ENCODE results near the gene GJD2.

GJD2 gene

DNA sequence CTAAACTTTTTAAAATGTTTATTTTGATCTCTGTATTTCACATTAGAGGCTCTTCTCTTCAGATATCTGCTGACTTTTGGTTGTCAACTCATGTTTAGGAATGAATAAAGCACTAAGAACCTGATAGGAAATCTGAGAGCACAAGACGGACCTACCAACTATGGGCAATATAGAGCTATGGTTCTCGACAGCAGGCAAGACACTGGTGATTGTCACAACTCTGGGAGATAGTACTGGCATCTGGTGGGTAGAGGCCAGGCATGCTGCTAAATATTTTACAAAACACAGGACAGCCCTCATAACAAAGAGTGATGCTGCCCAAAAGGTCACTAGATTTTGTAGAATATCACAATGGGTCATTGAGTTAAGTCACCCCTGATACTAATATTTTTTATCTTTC is 17.5 kb upstream of the GJD2 start:
- DNase-seq = no peak

DNA sequence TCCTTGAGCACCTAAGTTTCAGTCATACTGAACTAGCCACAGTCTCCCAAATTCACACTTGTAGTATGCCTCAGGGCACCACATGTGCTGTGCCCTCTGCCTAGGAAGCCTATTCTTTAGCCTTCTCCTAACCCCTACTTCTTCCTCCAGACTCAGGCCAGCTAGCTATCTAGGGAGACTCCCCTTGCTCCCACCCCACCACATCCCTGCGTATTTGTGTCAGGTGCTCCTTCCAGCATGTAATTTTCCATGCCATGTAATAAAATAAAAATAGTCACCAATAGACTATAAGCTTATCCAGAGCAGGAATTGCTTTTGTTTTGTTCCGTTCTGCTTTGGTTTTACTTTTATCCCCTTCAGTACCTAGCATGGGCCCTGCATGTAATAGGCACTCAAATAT is 14.9 kb upstream of the GJD2 start:
- DNase-seq = no peak

DNA sequence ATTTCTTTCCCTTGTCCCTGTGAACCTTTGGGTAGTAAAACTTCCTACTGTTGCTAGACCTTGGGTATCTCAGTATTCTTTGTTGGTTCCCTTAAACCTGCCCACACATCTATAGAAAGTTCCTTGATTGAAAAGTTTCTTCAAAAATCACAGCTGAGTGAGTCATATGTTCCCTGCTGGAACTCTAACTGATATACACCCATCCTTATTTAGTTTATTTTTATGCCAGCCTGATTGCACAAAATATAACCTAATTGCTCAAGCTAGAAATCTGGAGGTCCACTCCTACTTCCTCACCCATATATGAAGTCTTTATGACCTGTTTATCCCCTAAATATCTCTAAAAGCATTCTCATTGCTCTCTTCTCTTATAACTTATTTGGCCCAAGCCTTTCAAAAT is 13.7 kb upstream of the GJD2 start:
- DNase-seq = no peak

DNA sequence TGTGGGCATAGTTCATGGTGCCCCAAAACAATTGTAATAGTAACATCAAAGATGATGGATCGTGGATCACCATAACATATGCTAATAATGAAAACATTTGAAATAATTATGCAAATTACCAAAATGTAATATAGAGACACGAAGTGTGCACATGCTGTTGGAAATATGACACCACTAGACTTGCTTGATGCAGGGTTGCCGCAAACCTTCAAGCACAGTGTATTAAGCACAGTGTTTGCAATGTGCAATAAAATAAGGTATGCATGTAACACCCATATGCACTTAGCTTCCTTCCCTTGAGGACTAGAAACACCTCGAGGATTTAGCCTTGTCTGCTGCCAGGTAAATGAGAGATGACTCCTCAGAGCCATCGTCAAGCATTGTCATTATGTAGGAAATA is 10.9 kb upstream of the GJD2 start:
- no peak for DNase-seq

DNA sequence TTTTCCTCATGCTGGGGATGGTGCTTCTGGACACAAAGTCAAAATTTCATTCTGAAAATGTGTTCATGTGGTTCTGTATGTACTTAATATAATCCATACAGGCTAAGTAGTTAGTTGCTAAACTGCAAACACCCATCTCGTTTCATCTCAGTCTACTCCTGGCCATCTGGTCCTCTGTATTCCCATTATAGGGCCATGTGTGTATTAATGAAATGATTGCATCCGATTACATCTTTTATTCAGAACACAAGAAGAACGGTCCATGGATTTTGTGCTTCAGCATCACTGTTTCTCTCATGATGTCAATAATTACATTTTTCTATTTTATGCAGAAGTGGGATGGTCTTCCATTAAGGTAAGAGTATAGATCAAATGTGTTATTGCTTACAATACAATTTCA is 6.1 kb upstream of the GJD2 start:
- DNase-seq = no peak

DNA sequence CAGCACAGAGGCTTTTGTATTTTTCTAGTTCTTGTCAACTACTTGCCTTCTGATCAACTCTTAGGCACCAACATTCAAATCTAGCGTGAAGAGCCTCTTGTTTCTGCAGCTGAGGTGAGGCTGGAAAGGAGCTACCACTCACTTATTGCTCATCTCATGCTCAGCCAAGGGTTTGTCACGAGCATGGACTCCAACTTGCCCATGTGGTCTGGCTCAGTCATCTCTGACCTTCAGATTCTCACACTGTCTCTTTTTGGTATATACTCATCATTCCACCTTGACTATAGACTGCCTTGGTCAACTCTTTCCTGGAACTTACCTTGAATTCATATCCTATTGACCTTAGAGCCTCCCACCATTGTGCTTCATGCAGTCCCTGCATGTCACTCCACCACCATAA is 5.2 kb upstream of the GJD2 start:
- no peak for DNase-seq

DNA sequence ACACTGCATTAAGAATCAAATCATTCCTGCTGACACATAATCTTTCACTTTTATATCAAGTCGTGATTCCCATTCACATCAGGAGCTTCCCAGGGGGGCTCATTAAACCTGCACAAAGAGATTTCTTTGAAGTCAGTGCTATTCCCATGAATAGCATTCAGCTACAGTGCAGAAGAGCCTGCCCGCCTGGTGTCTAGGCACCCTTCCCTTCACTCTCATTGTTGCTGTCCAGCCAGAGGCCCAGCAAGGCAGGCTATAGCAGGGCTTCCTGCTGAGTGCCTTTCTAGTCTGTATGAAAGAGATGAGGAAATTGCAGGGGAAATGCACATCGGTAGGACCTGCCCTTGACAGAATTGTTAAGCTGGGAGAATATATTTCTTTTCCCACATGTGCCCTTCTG is 4.5 kb upstream of the GJD2 start:
- DNase-seq = no peak

DNA sequence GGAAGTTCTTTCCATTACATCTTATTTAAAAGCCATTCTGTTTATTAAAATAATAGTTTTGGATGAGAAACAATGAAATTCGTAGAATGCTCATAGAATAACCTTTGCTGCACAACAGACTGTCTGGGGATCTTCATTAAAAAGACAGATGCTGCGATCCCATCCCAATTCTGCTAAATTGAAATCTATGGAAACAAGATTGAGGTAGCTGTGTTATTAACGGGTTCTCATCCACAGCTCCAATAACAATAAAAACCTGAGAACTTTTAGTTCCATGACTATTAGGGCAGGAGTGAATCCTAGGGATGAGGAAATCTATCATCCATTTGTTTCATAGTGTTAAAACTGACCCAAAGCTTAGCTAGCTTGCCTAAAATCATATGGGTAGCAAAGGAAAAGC is 2.5 kb upstream of the GJD2 start:
- DNase-seq = no peak

DNA sequence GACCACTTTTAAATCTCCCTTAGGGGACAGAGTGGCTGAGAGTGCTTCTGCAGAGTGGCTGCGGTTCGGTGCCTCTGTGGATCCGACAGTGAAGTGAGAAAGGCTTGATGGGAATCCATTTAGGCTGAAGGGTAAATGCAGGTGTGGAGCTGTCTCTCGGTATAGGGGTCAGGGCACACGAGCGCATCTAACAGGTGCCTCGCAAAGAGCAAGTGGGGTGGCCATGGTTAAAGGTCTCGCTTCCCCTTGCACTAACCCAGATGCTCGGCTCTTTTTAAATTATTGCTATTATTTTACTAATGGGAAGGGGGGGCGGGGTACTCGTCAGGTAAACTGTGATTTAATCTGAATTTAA is 598 bp upstream of the GJD2 start:
- no peak for DNase-seq

DNA sequence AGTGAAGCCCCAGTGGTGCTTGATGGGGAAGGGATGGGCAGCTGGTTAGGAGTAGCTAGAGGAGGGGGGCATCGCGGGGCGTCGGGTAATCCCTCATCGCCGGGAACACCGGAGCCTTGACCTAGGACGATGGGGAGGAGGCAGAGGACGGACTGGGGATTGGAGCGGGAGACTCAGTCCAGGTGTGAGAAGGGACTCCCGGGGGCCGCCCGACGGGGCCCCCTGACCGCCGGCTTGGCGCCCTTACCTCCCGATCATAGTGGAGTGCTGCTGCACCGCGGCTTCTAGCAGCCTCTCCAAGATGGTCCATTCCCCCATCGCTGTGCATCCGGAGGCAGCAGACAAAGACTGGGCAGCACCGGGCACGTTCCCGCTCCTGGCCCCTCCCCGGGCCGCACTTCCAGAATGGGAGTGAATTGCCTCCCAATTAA is 612 bp downstream of the GJD2 start:
- DNase-seq = no peak

DNA sequence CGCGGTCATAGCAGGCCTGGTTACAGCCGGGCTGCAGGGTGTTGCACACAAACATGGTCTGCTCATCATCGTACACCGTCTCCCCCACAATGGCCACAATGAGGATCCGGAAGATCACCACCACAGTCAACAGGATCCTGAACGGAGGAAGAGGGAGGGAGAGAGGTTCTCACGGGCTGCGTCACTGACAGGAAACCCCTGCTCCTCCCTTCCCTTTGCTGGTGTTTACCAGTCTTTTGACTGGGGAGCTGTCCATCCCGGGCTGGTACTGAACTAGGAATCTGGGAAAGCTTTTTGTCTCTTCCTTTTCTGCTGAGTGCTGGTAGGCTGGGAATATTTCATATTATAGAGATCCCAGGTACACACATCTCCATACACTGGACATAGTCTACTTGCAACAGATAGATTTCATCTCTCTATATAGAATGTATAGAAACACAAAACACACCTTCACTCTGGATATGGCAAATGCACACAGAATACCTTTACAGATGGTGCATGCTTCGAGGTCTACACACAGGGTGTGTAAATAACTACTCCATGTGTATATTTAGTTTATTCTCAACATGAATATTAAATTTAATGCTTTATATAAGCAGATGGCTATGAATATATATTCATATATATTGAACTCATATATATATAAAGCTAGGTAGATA is 1.4 kb downstream of the GJD2 start:
- DNase-seq = peak; percentile 0 to 8

DNA sequence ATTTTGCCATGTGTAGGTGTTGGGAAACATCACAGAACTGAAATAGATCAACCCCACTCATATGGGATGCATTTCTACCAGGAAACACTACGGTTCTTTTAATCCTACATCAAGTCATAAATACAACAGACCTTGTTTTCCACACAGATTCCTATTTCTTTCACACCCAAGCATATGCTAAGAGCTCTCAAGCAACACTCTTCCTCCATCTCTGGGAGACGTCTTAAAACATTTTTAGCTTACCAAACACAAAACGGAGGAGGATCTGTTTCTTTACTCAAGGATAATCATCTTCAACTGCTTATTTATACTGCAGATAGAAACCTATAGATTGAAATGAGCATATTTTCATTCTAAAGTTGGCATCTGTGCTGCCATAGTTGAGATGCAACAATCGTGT is 5.1 kb downstream of the GJD2 start:
- DNase-seq = no peak

DNA sequence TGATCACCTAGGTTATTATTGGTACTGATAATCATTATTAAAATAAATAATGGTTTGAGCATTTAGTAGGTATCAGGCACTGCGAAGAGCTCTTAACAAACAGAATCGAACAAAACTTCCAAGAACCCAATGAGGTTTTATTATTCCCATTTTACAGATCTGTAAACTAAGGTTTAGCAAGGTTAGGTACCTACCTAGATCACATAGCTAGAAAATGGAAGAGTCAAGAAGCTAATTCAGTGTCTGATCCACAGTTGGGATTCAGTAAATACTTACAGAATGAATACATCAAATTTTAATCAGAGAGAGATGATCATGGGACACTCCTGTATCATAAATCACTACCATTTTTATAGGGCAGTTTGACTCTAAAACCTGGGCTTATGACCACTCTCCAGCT is 15.5 kb downstream of the GJD2 start:
- no peak for DNase-seq

DNA sequence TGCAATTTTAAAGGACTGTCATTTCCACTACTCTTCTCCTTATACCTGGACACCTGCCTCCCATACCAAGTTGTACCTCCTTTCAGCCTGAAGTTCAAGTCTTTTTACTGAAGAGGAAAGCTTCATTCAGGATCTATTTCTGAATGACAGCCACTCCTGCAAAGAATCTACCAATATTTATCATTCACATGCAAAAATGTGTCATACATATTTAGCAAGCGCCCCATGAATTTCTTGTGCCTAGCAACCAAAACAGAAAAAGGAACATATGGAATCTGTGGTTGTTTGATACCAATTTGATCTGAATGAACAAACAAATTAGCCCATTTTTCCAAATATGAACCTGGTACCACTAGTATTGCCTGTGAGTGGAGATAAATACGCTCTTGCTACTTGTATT is 16.8 kb downstream of the GJD2 start:
- no peak for DNase-seq

DNA sequence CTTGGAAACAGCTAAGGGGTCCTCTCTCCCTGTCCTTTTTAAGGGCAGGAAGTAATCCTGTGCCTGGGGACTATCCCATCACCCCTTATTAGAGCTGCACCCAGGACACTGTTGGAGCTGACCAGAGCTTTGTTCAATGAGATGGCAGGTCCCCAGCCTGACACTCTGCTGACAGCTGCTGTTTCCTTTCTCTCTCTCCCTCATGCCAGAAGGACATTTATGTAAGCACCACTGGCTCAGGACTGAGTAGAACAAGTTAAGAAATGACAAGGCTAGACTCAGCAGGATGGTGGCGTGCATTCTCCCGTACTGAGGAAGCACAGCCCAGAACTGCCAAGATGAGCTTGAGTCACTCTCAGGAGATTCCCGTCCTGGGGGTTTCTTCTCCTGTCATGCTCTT is 17.3 kb downstream of the GJD2 start:
- DNase-seq = no peak

DNA sequence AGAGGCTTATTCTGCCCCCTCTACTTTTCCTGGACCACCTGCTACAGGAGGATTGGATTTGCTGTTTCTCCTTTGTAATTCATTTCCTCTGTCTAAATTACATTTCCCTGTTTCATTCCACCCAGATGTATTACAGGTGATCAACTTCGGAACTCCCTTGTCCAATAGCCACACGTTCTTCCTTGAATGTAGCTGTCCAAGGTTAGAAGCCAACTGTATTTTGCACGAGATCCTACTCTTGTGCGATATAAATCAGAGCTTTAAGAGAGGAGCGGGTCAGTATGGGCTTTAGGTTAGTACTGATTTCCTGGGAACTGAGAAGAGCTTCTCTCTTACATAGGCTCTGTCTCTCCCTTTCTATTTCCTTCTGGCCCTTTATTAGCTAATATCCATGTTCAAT is 20.5 kb downstream of the GJD2 start:
- DNase-seq = no peak

DNA sequence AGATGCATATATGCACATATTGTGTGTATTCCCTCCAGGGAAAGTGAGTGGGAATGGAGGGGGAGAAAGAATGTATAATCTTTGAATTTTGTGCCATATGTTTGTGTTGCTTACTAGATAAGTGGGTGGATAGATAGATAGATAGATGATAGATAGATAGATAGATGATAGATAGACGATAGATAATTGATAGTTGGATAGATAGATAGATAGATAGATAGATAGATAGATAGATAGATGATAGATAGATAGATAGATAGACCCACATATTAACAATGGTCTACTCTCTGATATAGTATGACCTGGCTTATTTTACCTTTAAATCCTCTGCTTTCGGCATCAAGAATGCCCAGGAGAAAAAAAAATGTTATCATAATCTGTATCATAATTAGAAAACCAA is 21.2 kb downstream of the GJD2 start:
- DNase-seq = no peak

DNA sequence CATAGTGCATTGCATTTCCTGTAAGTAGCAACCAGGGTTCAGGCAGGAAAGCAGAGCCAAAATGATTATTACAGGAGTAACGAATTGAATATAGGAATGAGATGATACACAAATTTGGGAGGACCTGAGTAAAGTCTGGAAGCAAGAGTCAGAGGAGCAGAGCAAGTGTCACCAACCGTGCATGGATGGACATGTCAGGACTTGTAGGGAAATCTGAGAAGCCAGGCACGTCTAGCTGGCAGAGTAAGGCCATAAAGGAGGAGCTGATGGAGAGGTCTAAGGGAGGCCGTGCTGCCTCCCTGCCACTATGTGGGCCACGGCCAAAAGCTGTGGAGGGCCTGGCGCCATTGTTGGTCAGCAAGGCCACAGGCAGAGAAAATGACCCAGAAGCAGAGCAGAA is 22.4 kb downstream of the GJD2 start:
- no peak for DNase-seq

DNA sequence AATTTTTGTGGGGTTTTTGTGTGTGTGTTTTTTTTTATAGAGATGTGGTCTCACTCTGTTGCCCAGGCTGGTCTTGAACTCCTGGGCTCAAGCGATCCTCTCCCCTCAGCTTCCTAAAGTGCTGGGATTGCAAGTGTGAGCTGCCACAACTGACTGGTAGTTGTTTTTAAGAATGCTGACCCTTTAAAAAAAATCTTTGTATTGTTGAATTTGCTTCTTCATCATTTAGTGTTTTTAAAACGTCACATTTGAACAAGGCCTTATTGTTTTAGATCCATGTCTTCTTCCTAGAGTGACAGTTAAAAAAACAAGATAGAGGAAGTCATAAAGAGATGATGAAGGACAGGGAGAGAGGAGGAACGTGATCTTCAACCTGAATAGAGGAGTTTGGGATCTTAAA is 24.1 kb downstream of the GJD2 start:
- no peak for DNase-seq

DNA sequence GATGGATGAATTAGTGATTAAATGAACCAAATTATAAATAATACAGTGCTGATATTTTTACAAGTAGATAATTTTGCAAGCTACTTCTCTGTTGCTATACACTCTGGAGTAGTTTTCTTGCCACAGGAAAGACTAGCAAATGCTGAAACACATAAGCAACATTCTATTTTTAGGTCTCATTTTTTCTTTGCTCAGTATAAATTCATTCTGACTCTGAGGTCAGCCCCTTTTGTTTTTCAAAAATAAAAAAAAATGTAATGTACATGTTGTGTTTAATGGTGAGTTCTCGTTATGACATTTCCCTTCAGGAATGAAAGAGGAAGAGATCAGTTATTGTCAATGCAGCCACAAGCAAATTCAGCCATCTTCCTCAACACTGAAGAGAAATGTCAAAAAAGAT is 24.9 kb downstream of the GJD2 start:
- DNase-seq = no peak

DNA sequence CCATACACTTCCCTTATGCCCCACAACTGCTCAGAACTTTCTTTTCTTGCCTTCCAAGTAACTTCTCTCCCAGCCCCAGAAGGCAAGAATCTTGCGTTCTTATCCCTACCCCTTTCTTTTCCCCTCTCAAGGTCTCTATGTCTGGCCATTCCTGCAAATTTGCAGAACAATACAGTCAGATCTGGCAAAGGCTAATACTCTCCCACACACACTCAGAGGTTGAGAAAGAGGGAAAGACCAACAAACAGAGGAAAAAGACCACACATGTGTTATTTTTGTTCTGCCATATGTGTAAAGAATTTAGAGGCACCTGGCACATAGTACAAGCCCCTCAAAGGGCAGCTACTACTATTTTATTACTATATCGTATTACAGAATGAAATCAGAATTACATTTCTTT is 25.7 kb downstream of the GJD2 start:
- no peak for DNase-seq

DNA sequence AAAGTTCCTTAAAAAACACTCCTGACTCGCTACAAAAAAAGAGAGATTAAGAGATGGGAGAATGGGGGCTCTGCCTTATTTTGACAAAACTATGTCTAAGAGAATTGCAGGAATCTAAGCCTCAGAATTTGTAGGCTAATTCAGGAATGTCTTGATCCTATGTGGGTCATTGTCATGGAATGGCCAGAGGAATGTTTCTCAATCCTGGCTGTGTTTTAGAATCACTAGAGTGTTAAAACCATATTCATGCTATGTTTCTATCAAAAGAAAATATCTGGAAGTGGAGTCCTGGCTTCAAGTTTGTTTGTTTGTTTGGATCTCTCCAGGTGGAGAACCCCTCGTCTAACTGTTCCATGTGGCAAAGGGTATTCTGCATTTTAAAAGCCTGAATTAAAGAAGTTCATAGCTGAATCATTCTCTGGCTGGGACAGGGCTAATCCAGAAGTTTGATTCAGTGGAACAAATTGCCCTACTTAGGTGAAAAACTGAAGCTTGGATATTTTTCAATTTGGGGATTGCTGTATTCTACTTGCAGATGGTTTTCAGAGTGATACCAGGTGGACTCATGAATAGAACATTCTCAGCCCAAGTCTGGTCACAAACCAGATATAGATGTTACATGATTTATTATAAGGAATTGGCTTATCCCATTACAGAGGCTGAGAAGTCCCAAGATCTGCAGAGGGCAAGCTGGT is 28.2 kb downstream of the GJD2 start:
- no peak for DNase-seq

DNA sequence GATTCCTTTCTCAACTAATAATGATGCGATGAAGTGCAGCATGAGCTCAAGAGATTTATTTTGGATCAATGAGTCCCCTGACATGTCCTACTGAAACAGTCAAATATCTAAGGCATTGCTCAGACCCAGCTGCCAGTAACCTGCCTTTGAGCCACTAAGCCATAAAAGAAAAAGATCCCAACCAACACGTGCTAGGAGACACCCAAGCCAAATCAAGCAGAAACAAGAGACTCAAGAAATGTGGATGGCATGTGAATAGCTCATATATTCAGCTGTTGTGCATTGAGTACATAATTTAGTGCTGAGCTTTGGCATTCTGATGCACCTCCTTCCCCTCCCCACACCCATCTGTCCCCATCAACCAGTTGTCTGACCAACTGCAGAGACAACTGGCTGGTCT is 29.2 kb downstream of the GJD2 start:
- no peak for DNase-seq

DNA sequence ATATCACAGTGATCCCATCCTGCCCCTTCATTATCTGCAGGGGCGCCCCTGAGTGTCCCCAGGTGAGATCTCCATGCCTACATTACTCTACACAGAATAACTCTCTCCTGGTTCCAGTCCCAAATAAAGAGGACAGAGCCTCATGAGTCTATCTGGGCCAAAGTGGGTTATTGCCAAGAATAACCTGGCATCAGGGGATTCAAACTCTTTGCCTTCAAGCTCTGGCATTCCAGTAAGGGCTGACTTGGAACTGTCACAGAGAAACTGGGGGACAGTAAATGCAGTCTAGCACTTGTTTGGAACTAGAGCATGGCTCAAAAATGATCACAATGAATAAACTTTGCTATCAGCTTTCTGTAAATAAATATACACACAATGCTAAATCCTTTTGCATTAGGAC is 30.3 kb downstream of the GJD2 start:
- DNase-seq = no peak

DNA sequence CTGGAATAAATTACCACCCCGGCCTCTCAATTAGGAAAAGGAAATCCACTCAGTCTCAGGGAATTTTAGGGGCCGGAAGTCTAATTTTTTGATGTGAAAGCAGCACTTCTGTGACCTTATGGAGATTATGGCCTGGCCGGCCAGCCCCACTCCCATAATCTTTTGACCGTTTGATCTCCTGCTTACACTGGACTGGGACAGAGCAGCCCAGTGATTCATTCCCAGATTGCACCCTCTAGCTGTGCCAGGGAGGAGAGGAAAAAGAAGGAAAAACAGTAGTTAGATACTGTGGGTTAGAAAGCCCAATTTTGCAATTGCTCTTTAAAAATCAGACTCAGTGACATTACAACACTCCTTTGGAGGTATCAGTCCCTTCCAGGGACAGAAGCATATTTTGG is 32.4 kb downstream of the GJD2 start:
- no peak for DNase-seq

Measured in Kasumi-1 (cell line).